Stimulated activated CD8-positive, alpha-beta memory T cell treated with anti-CD3 and anti-CD28 coated beads, Interleukin-4, amount 100 ng/mL, for 1 hour (primary cell): ENCODE data around the gene TDRKH.

Experiments used
- DNase-seq, 2 donors: peaks; one replicate each; pipeline ENCODE4 v3.0.0-alpha.2; 2020; ENCODE audit warnings: low read depth in 2 of 2, low spot score in 1 of 2

The TDRKH gene

GRCh38 chr1:151823175-151823574, 32.9 kb upstream of the TDRKH start:
- DNase-seq = no peak

DNA sequence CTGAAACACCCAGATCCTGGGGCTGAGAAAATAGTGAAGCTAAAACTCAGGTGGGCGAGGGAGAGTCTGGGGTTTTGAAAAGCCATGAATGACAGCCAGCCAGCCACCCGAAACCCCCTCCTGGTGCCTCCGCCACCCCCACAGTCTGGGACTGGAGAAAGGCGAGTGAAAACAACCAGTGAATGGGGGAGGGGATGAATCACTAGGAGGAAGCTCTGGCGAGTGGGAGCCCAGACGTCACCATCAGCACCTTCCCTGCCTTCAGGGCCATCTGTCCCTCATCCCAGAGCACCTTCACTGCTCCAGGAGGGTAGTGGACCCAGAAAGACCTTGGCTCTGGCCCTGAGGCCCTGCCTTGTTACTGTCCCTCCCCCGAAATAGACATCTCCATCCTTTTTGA, 32.1 kb upstream of the TDRKH start:
- no peak for DNase-seq

DNA sequence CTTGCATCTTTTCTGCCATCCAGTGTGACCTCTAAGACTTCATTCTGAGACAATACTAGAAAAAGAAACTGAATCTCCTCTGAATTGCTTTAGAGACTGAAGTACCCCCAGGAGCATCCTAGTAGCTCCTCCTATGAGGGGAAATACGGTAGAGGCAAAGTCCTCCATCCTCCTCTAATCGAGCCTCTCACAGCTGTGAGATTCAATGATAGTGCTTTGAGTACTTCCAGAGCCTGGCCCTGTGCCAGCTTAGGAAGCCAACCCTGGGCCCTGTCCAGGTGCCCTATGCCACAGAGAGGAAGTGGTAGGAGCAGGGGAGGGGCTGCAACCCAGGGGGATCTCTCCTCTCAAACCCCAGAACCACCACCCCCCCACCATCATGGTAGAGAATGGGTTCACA, 30.6 kb upstream of the TDRKH start:
- no peak for DNase-seq

DNA sequence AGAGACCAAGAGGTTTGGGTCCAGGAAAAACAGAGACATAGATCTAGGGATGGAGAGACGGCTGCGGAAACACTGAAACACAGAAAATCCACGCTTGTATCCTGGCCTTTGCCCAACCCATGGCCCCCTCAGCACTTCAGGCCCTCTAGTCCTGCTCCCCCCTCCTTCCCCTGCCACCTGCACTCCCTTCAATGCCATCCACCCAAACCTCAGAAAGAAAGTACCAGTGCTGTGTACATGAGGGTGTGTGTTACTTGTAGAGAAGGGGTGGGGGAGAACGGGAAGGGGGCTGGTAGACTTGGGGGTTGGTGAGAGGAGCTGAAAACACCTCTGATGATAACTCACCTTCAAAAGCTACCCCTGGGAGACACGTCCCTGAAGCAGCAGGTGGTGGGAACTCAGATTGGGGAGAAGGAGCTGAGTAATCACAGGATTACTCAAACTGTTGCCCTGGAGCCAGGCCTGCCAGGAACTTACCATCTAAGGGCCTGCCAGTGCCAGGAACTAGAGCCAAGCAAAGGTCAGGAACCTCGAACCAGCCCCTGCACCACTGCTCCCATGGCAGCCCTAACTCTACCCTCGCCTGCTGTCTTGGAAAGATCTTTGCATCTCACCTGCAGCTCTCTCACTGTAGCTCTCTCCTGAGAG, 29.8 kb upstream of the TDRKH start:
- no peak for DNase-seq

- no peak for DNase-seq
Observed at GRCh38 chr1:151819227-151819835, 29.0 kb upstream of the TDRKH start.

DNA sequence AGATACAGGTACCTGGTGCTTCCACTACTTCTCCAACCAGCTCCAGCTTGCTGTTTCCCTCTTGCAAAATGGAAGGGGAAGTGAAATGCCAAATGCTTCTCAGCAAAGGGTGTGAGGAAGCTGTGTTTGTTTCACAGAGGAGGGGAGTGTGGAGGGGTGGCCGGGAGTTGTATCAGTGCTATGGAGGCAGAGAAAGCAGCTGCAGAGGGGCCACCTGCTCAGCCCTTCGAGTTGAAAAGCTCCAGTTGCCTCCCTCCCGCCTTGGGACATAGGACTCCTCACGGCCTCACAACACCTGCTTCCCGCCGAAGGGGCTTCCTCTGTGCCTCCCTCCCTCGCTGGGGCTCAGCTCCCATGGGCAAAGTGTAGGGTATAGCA, 27.0 kb upstream of the TDRKH start:
- no peak for DNase-seq

DNA sequence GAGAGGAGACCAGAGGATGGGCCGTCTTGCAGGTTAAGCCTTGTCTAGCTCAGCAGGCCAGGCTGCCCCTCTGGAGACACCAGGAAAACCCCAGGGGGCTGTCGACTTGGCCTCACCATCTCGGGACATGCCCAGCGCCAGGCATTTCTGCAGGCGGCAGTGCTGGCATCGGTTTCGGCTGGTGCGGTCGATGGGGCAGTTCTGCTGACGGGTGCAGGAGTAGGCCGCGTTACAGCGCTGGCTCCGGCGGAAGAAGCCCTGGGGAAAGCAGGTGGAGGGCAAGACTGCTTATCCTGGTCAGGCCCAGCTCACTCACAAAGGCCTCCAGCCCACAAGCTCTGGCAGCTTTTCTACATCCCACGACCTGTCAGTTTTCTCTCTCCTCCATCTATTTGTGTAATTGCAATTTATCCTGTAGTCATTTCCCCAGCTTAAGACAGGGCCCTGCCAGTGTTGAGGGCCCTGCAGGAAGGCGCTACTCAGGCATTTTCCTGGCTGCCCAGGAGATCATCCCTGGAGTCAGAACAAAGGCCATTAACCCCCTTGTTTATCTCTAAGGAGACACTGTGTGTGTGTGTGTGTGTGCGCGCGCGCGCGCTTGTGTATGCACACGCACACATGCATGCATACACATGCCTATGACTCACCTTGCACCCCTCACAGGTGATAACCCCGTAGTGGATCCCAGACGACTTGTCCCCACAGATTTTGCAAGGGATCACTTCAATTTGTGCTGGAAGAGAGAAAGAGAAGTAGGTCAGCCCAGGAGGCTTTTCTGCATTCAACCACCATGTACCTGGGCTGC, 26.4 kb upstream of the TDRKH start:
- DNase-seq = no peak

GRCh38 chr1:151815716-151816327, 25.5 kb upstream of the TDRKH start:
- DNase-seq = no peak

DNA sequence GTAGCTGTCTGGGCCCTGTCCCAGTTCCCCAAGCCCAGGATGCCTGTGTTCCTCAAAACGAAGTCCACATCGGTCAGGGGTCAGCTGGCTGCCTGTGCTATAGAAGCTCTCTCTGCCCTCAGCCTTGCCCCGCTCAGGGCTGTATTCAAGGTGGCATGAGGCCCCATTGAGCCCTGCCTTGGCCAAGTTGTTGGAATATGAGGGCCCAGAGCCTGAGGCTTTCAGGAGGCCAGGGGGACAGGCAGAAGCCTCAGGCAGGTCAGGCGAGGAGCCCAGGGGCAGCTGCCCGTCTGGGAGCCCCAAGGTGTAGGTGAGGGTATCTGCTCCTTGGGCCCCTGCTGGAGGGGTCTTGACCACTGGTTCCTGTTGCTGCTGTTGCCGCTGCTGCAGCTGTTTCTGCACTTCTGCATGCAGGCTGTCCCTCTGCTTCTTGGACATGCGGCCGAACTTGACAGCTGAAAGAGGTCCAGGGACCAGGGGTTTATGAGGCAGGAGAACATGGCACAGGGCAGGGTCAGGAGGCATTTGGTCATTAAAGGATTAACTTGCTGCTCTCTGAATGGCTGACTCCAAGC, 24.8 kb upstream of the TDRKH start:
- no peak for DNase-seq

- DNase-seq = no peak
Observed at GRCh38 chr1:151814426-151814825, 24.1 kb upstream of the TDRKH start.

DNA sequence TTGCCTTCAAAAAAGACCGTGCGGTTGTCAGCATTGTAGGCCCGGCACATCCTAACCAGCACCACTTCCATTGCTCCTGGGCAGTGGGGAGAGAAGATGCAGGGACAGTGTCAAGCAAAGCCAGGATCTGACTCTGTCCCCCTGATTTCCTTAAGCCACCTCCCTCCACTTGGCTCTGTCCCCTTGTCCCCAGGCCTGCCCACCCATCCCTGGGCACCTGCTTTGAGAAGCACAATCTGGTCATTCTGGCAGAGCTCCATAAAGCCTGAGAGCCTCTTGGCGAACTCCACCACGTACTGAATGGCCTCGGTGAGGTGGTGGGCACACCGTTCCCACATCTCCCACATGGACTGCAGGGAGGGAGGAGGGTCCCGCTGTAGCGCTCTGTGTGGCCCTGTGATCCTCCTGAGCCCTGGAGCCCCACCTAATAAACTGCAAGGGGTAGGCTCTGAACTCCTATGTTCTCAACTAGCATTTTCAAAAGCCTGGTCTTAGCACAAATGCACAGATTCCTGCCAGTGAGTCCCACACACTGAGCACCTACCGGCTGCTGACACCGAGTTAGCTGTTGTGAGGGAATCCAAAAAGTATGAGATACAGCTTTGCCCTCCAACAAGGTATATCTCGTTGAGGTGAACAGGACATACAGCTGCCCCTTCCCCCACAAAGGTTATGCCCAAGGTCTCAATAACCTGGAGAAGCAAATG, 23.1 kb upstream of the TDRKH start:
- no peak for DNase-seq

GRCh38 chr1:151811181-151811580, 20.9 kb upstream of the TDRKH start:
- no peak for DNase-seq

DNA sequence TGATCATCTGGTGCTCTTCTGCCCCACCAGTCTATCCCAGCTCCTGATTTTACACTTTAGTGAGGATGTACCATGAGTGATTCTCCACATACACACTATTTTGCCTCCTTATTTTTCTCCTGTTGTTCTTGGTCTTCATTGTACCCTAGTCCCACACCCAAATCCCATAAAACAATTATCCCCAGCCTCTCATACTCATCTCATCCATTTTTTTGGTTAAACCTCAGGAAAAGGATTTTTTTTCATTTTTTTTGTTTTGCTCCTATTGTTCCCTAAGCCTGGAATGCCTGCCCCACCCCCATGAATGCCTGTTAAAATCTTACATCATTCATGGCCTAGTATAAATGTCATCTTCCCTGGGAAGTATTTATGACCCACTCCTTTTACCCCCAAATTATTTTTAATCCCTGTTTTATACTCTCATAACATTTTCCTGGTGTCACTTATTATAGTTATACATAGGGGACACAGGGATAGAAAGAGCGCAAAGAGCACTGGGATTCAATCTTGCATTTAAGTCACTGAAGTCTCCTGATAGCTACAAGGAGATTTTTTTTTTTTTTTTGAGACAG, 19.8 kb upstream of the TDRKH start:
- no peak for DNase-seq

GRCh38 chr1:151809290-151809984, 19.1 kb upstream of the TDRKH start:
- DNase-seq = no peak

- DNase-seq = no peak
Observed at GRCh38 chr1:151807766-151808165, 17.5 kb upstream of the TDRKH start.

DNA sequence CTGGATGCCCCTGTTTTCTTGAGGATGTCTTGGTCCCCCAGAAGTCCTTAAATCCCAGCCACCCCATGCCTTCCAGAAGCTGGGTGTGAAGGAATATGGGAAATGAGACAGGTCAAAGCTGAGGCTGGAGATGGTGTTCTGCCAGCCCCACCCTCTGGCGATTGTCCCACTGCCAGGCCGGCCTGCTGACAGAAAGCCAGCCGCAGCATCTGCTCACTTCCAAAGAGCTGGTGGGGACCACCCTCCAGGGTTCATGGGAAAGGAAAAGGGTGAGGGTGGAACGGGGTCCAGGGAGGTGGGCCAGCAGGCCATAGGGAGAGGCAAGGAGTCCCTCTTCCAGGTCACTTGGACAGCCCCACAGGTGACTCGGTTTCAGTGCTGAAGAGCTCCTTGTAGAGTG, 16.8 kb upstream of the TDRKH start:
- no peak for DNase-seq

- DNase-seq = no peak
Observed at GRCh38 chr1:151806170-151806569, 15.9 kb upstream of the TDRKH start.

GRCh38 chr1:151805066-151805820, 14.9 kb upstream of the TDRKH start, which contains the start of gene LINGO4:
Gene LINGO4 (minus strand): TSS chr1:151805419. CDS start chr1:151802704, 2,715 bp downstream.
- no peak for DNase-seq

GRCh38 chr1:151803915-151804314, 13.6 kb upstream of the TDRKH start:
- DNase-seq = no peak
